Upper lobe of left lung (tissue), 4 donors: ENCODE results near the gene PRCD.

Experiments used
- CTCF ChIP-seq, 6 experiments: fragments of 450-650 bp in 4 of 6; fragments of 200-600 bp in 2 of 6; sonication (generic) in 2 of 6; IDR thresholded peaks; one replicate each; pipeline ENCODE4 v1.5.1; 2016 to 2019; ENCODE audit warnings: antibody characterized with exemption in 6 of 6
- POLR2A ChIP-seq, 4 donors: fragments of 450-650 bp; IDR thresholded peaks; one replicate each; pipeline ENCODE4 v1.5.1; 2016 to 2017; ENCODE audit warnings: antibody characterized with exemption in 4 of 4, mild to moderate bottlenecking in 2 of 4
- POLR2AphosphoS5 ChIP-seq, 2 donors: sonication (generic); formaldehyde crosslinking; IDR thresholded peaks; one replicate each; pipeline ENCODE4 v1.5.1; 2017; ENCODE audit warnings: antibody characterized with exemption in 2 of 2

GRCh38 chr17:76565728-76566612 lies 26.1 kb downstream of the PRCD start:
- TF ChIP-seq CTCF (IDR thresholded peaks at IDR 0.05) (no peak), POLR2AphosphoS5 (IDR thresholded peaks at IDR 0.05) (no peak), POLR2A (IDR thresholded peaks at IDR 0.05) (no peak)
